Osteocyte (in vitro differentiated cells): ENCODE results near the gene MELTF. TPM values are rescaled to one million over a fixed set of nuclear protein-coding genes. Genes with fewer than 3 reads are reported as not detected.

Experiments used
- DNase-seq: peaks from one replicate; pipeline ENCODE4 v3.0.0; 2021; ENCODE audit warnings: mixed read lengths; ENCODE audit not compliant: unreplicated experiment; ENCODE audit errors: extremely low spot score
- H3K27ac Mint-ChIP-seq: one replicate; pipeline ENCODE4 v1.8.0; 2021; ENCODE audit warnings: mild to moderate bottlenecking, mixed read lengths; ENCODE audit not compliant: unreplicated experiment
- H3K27me3 Mint-ChIP-seq: one replicate; pipeline ENCODE4 v1.8.0; 2021; ENCODE audit warnings: mixed read lengths; ENCODE audit not compliant: unreplicated experiment
- H3K36me3 Mint-ChIP-seq: one replicate; pipeline ENCODE4 v1.8.0; 2021; ENCODE audit warnings: mixed read lengths; ENCODE audit not compliant: unreplicated experiment
- H3K4me1 Mint-ChIP-seq: one replicate; pipeline ENCODE4 v1.8.0; 2021; ENCODE audit warnings: mixed read lengths; ENCODE audit not compliant: unreplicated experiment
- H3K4me3 Mint-ChIP-seq: one replicate; pipeline ENCODE4 v1.8.0; 2021; ENCODE audit warnings: mild to moderate bottlenecking, moderate library complexity, mixed read lengths; ENCODE audit not compliant: unreplicated experiment
- H3K9me3 Mint-ChIP-seq: one replicate; pipeline ENCODE4 v1.8.0; 2021; ENCODE audit warnings: mixed read lengths; ENCODE audit not compliant: unreplicated experiment
- CTCF ChIP-seq: fragments of 200-600 bp; sonication (generic); IDR thresholded peaks from 2 replicates; pipeline ENCODE4 v1.5.0; 2021; ENCODE audit warnings: antibody characterized with exemption, mild to moderate bottlenecking, moderate library complexity
- total RNA-seq: library from RNA; stranded (reverse); gene quantifications from 2 replicates; pipeline ENCODE4 v1.2.1, GENCODE V29; 2021

The MELTF gene
- total RNA-seq, 1 donor from 2014 or later: 1.4 TPM

GRCh38 chr3:196974661-196975060 is 55.0 kb downstream of the MELTF start:
- Mint-ChIP-seq H3K27ac (no peak overlapping the region), H3K9me3 (no peaks in the 10 kb centered on the region), H3K4me3 (no peak overlapping the region), H3K27me3 (no peaks in the 10 kb centered on the region), H3K4me1 (peaks cover 10% of the 10 kb centered on the region), H3K36me3 (no peaks in the 10 kb centered on the region)
- TF ChIP-seq CTCF: no peak
- no peak for DNase-seq

GRCh38 chr3:196971094-196971698 is 58.4 kb downstream of the MELTF start:
- Mint-ChIP-seq H3K36me3 (peaks cover 4% of the 10 kb centered on the region), H3K27ac (no peak overlapping the region), H3K27me3 (no peaks in the 10 kb centered on the region), H3K4me1 (peaks cover 12% of the 10 kb centered on the region), H3K9me3 (no peaks in the 10 kb centered on the region), H3K4me3 (no peak overlapping the region)
- DNase-seq: no peak
- TF ChIP-seq CTCF: no peak

- Mint-ChIP-seq H3K9me3 (no peaks in the 10 kb centered on the region), H3K27me3 (no peaks in the 10 kb centered on the region), H3K4me1 (peaks cover 12% of the 10 kb centered on the region), H3K4me3 (peak overlapping the region; percentile 62), H3K27ac (no peak overlapping the region), H3K36me3 (peaks cover 4% of the 10 kb centered on the region)
- no peak for DNase-seq
- TF ChIP-seq CTCF: no peak
Measured at GRCh38 chr3:196970547-196971093, 59.0 kb downstream of the MELTF start.

GRCh38 chr3:196969660-196970546 is 59.7 kb downstream of the MELTF start:
- peak; percentile 89 for TF ChIP-seq CTCF
- H3K4me1 Mint-ChIP-seq: peaks cover 12% of the 10 kb centered on the region
- H3K36me3 Mint-ChIP-seq: peaks cover 4% of the 10 kb centered on the region
- no peak overlapping the region for H3K27ac Mint-ChIP-seq
- H3K4me3 Mint-ChIP-seq: peak overlapping the region; percentile 62
- no peaks in the 10 kb centered on the region for H3K9me3 Mint-ChIP-seq
- DNase-seq: peak; percentile 91
- no peaks in the 10 kb centered on the region for H3K27me3 Mint-ChIP-seq

GRCh38 chr3:196969134-196969659 is 60.4 kb downstream of the MELTF start:
- Mint-ChIP-seq H3K27ac (no peak overlapping the region), H3K27me3 (no peaks in the 10 kb centered on the region), H3K4me3 (peak overlapping the region; percentile 79), H3K4me1 (peaks cover 12% of the 10 kb centered on the region), H3K36me3 (peaks cover 4% of the 10 kb centered on the region), H3K9me3 (no peaks in the 10 kb centered on the region)
- DNase-seq: no peak
- no peak for TF ChIP-seq CTCF
